ENCODE measurements around the gene ZBTB4.

DNA sequence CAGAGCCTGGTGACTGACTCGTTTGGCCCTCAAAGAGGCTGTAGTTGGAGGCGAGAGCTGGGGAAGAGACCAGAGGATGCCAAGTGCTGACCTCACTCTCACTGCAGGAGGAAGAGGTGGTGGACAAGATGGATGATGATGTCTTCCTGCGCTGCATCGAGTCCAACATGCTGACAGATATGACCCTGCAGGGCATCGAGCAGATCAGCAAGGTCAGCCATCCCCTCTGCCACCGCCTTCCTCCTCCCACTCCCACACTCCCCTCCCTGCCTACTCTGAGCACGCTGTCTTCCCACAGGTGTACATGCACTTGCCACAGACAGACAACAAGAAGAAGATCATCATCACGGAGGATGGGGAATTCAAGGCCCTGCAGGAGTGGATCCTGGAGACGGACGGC is 31.7 kb upstream of the ZBTB4 start:
- TF ChIP-seq POLR2A (IDR thresholded peaks at IDR 0.05; ENCODE audit: low read depth, low read length): no peak; the same call in 1 of the 2 replicates
- TF ChIP-seq TAF1 (IDR thresholded peaks at IDR 0.05; ENCODE audit: borderline replicate concordance, low read depth, low read length): no peak
- TF ChIP-seq POLR2AphosphoS5 (IDR thresholded peaks at IDR 0.05; ENCODE audit: low read depth, low read length): peak; percentile 48; the same call in 1 of the 2 replicates
